GM18520 (cell line): ENCODE data around the gene P2RX6.
"Not testable (repeated sequence)": the region's sequence is repeated elsewhere in the genome, so short reads cannot be mapped to it uniquely, and the experiment has no call there.

ENCODE experiments used
- ATAC-seq: cut with Tn5 transposase; IDR thresholded peaks from one replicate; pipeline ENCODE4 v1.9.1; 2021; ENCODE audit not compliant: unreplicated experiment

The P2RX6 gene

DNA sequence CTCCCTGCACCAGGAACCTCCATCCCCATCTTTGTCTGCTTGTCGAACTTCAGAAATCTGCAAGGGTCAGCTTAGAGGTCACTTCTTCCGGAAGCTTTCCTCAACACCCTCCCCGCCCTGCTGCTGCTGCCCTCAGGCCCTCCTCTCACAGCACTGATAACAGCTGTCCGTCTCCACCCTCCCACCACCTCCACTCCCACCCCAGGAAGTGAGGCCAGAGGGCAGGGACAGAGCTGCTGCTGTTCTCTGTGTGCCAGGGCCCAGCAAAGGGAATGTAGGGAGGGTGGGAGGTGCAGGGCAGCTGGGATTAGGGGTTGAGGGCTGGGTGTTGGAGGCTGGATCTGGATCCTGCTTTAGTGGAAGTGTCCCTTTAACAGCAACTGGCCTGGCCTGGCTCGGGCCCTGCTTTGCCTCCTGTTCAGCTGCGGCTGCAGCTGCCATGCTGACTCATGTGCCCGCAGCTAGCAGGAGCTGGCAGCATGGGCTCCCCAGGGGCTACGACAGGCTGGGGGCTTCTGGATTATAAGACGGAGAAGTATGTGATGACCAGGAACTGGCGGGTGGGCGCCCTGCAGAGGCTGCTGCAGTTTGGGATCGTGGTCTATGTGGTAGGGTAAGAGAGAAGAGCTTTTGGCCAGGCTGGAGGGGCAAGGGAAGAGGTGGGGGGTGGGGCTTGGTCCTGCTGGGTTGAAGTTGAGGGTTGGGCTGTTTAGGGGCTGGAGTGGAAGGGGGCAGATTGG is at the start of gene P2RX6:
P2RX6 (plus strand) TSS at position 440 of the 740 bp plus-strand sequence; CDS start at position 450, 10 bp downstream.
- no peak for ATAC-seq

GRCh38 chr22:20965888-20966855 is 48.8 kb upstream of the P2RX6 start:
- ATAC-seq, result no peak

- ATAC-seq, result no peak
Measured at GRCh38 chr22:20966883-20967696, 47.9 kb upstream of the P2RX6 start, which contains the start of gene AIFM3. TSS of gene AIFM3 (plus strand) at chr22:20967255. CDS start at chr22:20967945, 690 bp downstream.

DNA sequence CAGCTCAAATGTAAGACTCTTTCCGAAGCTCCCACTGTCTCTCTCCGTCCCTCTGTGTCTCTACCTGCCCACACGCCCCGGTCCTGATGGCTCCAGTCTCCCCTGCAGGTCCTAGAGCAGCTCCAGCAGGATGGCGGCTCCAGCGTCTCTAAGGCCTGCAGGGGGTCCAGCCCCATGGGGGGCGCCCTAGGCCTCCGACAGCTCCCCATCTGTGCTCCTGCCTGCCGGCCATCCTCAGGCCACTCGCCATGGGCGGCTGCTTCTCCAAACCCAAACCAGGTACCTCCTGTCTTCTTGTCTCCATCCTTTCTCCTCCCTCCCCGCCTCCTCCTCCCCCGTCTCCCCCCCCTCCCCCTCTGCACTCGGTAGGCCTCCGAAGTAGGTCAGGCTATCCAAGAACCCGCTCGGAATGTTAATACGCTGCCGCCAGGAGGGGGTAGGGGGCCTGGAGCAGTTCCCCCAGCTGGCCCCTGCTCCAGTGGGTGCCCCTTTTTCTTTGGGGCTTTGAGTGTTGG is 47.2 kb upstream of the P2RX6 start:
- no peak for ATAC-seq

GRCh38 chr22:20968281-20968977 is 46.5 kb upstream of the P2RX6 start:
- no peak for ATAC-seq

- no peak for ATAC-seq
Measured at GRCh38 chr22:20970939-20971657, 43.9 kb upstream of the P2RX6 start.

DNA sequence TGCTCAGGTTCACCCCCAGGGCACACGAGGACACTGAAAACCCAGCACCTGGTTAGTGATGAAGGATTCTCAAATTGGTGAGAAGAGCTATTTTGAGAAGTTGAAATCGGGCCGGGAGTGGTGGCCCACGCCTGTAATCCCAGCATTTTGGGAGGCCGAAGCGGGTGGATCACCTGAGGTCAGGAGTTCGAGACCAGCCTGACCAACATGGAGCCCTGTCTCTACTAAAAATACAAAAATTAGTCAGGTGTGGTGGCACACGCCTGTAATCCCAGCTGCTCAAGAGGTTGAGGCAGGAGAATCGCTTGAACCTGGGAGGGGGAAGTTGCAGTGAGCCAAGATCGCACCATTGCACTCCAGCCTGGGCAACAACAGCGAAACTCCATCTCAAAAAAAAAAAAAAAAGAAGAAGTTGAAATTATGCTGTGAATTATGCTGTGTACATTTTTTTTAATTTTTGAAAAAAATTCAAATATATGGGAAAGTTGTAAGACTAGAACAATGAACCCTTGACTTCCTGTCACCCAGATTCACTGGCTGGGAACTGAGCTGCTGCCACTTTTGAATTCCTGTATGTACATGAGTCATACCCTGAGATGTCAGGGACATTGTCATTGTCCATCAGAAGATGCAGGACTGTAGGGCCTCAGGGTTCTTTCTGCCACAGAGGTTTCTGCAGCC is 42.8 kb upstream of the P2RX6 start:
- not testable (repeated sequence) for ATAC-seq

DNA sequence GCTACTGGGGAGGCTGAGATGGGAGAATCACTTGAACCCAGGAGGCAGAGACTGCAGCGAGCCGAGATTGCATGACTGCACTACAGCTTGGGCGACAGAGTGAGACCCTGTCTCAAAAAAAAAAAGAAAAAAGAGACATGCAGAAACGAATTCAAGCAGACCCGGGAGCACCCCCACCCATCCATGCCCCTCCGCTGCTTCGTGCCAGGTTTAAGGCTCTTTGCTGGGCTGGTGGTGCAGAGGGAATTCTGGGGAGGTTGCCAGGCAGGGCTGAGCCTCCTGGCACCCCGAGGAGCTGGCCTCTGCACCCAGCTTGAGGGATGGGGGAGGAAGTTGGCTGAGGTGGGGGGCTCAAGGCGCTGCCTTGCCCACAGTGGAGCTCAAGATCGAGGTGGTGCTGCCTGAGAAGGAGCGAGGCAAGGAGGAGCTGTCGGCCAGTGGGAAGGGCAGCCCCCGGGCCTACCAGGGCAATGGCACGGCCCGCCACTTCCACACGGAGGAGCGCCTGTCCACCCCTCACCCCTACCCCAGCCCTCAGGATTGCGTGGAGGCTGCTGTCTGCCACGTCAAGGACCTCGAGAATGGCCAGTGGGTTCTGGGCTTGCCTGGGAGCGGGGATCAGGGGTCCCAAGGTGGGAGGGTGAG is 41.9 kb upstream of the P2RX6 start:
- ATAC-seq, result no peak

DNA sequence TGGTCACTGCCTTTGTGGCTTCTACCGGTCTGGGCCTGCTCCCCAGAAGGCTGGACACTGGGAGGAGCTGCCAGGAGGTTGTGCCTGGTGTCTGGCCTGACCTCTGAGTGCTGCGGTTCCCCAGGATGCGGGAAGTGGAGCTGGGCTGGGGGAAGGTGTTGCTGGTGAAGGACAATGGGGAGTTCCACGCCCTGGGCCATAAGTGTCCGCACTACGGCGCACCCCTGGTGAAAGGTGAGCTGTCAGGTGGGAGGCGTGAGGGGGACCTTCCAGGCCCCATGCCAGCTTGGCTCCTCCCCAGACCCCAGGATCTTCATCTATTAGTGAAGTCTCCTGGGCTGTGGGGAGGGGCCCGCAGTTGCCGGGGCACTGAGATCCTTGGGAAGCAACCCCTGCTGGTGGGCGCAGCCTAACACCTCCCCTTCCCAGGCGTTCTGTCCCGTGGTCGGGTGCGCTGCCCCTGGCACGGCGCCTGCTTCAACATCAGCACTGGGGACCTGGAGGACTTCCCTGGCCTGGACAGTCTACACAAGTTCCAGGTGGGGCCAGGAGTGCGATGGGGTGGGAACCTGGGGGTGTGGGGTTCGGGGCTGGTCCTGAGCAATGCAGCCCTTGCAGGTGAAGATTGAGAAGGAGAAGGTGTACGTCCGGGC is 41.2 kb upstream of the P2RX6 start:
- ATAC-seq, result no peak

- ATAC-seq, result no peak
Measured at GRCh38 chr22:20974336-20974955, 40.5 kb upstream of the P2RX6 start.

- ATAC-seq, result no peak
Measured at GRCh38 chr22:20975541-20976290, 39.2 kb upstream of the P2RX6 start.

GRCh38 chr22:20976291-20976877 is 38.6 kb upstream of the P2RX6 start:
- ATAC-seq, result no peak

DNA sequence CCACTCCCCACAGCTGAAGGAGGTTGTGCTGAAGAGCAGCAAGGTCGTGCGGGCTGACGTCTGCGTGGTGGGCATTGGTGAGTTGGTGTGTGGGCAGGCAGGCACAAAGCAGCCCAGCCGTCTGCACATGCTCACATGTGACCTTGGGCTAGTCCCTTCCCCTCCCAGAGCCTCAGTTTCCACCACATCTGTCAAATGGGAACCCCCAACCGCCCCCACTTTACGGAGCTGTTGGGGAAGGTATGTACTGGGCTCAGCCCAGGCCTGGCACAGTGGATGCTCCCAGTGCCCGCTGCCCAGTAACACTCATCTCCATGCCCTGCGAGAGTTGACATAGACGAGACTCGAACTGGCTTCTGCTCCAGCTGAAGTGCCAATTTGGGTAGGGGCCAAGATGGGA is 37.9 kb upstream of the P2RX6 start:
- ATAC-seq, result no peak

- no peak for ATAC-seq
Measured at GRCh38 chr22:20977516-20978170, 37.3 kb upstream of the P2RX6 start.

- ATAC-seq, result no peak
Measured at GRCh38 chr22:20978419-20978818, 36.5 kb upstream of the P2RX6 start.

- ATAC-seq, result no peak
Measured at GRCh38 chr22:20979243-20979809, 35.6 kb upstream of the P2RX6 start.
